GM18517 (cell line): ENCODE results near the gene IL33.

ENCODE experiments used
- ATAC-seq: cut with Tn5 transposase; IDR thresholded peaks from one replicate; pipeline ENCODE4 v1.9.1; 2021; ENCODE audit warnings: mild to moderate bottlenecking, moderate library complexity; ENCODE audit not compliant: unreplicated experiment

The IL33 gene

DNA sequence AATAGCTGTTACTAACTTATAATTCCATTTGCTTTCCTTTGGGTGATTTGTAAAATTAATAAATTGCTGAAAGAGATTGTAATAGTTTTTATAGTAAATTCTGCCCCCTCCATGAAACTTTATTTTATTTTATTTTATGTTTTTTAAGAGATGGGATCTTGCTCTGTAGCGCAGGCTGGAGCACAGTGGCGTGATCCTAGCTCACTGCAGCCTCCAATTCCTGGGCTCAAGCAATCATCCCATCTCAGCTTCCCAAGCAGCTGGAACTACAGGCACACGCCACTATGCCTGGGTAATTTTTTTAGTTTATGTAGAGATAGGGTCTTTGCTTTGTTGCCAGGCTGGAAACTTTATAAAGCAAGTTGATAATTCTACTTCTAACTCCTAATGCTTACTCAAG, 395 bp downstream of the IL33 start:
- no peak for ATAC-seq

GRCh38 chr9:6216951-6217350, 1.3 kb downstream of the IL33 start:
- no peak for ATAC-seq

- ATAC-seq, result no peak
Observed at GRCh38 chr9:6218099-6218502, 2.5 kb downstream of the IL33 start.

GRCh38 chr9:6219040-6219439, 3.4 kb downstream of the IL33 start:
- ATAC-seq, result no peak

DNA sequence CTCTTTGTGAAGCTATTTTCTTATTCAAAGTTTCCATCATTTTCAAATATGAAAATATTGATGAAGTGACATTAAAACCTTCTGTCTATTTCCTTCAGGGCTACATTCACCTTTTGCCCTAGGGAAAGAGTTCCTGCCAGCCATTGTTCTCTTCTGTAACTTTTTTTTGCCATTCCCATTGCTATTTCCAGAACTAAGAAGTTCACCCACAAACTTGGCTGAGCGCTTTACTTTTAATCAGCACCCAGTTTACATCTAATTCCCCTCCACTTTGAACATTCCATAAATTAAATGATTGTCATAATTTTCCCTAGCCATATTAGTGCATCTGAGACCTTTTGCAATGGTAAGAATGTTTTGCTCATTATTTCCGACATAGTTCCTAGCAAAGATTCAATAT, 4.4 kb downstream of the IL33 start:
- ATAC-seq, result no peak

DNA sequence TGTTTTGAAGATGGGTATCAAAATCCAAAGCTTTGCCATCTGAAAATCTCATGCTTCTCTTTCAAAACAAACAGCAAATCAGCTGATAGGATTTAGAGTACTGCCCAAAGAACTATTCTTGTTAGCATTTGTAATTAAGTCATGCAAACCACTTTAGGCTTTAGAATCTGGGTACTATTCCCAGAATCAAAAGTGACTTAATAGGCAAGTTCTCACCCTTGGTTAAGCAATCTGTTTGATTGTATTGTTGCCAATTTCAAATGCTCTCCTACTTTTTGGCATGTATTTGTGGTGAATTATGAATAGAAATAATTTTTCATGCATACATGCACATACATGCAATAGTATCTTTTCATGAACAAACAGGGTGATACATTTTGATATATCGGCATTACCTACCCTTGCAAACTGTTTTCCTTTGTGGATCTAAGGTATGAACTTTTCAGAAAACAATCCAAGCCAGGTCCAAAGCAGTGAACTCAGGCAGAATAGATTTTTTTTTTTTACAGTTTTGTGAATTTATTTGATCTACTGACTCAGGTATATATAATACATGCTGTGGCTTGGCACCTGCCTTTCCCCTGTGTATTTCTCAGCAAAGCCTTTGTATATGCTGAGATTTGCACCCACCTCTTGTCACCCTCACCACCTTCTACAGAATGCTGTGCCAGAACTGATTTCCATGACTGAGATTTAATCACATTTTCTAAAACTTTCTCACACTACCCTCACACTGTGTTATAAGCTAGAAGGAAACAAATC, 9.0 kb downstream of the IL33 start:
- ATAC-seq, result no peak

- no peak for ATAC-seq
Observed at GRCh38 chr9:6226696-6227095, 11.1 kb downstream of the IL33 start.

- no peak for ATAC-seq
Observed at GRCh38 chr9:6229186-6229585, 13.6 kb downstream of the IL33 start.

GRCh38 chr9:6229619-6230018, 14.0 kb downstream of the IL33 start:
- ATAC-seq, result no peak

DNA sequence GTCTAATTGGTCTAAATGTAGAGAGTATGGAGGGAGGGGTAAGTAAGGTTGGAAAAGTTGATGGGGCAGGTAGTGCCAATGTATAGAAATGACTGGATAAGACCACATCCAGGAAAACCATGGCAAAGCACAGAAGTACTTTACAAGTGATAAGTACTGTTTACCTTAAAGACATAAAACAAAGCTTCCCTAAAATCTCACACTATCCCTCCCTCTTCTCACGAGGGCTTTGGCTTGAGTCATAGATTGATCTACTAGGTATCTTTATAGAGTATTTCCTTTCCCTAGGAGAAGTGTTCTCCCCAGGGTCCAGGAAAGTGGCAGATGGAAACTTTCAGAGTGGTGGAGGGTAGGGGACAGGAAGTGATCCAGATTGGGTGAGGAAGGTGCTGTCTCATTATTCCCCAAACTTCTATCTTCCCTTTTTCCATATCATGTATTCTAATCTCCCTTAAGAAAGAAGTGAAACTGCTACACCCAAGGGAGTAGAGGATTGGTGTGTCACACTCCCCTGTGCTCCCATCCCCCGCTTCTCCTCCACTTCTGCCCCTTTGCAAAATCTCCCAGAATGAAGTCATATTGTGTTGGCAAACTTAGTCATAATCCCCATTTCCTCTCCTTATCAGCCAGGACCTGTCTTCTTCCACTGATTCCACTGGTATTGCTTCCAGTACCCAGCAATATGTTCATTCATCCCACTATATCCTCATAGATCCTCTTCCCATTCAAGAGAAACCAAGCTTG, 14.6 kb downstream of the IL33 start:
- no peak for ATAC-seq

- no peak for ATAC-seq
Observed at GRCh38 chr9:6232336-6232945, 16.8 kb downstream of the IL33 start.

DNA sequence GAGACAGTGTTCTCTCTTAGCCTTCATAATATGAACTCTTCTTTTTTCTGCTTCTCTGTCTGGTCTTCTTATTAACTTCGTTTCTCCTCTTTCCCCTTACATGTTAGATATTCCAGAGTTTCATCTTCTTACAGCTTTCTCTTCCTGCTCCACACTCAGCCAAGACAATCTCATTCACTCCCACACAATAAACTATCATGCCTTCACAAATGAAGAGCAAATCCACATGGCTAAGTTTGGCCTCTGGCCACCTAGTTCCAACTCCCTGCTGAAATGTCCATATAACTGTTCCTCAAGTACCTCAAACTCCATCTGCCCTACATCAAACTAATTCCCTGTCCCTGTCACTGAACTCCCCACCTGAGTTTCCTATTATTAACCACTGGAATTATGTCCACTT, 18.4 kb downstream of the IL33 start:
- no peak for ATAC-seq

DNA sequence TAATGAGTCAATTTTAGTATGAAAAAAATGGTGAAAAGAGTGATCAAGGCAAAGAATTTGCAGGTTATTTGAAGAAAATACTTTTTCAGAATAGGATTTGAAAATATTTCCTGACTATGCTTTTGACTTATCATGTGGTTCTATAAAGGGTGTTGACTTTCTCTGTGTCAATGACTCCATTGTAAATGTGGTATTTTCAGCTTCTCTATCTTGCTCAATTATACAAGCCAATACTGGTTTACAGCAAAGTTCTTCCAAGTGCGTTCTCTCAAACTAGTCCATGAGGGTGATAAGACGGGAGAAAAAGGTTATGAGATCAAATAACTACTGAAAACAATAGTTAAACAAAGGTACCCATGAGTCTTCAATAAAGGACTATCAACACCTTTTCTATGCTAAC, 21.7 kb downstream of the IL33 start:
- ATAC-seq, result no peak

DNA sequence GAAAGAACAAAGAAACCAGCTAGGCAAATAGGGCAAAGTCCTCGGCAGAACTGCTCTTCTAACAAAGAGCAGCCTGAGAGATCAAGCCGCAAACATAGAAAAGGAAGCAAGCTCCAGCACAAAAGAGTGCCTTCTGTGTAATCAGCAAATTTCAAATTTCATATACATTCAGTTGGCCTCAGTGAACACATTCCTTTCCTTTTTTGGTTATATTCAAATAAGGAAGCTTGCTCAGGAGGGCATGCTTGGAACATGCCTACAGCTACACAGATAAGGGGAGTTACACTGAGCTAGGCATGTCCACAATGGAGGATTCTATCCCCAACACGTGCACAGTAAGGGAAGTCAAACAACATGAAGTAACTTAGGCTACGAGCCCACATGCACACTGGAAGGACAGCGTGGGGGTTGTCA, 23.4 kb downstream of the IL33 start:
- no peak for ATAC-seq

DNA sequence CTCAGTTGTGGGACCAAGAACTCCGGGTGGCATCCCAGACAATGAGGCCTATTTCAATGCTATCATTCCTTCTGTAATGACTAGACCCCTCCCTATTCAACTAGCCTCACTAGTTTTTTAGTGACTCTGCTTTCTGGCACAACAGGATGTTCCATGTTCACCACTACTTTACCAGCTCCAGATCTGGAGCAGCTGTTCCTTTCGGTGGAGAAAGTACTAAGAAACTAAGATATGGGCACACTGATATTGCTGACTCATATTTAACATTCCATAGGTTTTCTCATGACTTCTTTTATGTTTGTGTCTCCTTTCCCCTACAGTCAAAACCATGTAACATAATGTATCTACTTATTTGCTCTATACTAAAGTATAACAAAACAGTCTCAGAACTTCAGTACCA, 24.1 kb downstream of the IL33 start:
- no peak for ATAC-seq

DNA sequence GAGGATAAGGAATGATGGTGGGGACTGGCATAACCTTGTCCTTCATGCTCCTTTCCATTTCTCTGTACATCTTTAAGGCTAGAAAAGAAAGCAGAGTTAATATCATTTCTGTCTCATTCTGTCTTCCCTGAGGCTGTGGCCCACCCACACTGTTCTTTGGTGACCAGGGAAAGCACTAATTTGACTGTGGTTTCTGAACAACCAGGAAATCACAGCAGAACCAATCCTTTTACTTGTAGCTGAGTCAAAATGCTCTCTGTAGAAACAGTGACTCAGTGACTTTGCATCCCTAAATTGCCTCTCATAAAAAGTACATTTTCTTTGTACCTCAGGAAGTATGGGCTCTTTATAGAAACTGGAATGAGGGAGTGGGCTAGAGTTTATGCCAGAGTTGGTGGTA, 28.1 kb downstream of the IL33 start:
- peak; percentile 90 for ATAC-seq

DNA sequence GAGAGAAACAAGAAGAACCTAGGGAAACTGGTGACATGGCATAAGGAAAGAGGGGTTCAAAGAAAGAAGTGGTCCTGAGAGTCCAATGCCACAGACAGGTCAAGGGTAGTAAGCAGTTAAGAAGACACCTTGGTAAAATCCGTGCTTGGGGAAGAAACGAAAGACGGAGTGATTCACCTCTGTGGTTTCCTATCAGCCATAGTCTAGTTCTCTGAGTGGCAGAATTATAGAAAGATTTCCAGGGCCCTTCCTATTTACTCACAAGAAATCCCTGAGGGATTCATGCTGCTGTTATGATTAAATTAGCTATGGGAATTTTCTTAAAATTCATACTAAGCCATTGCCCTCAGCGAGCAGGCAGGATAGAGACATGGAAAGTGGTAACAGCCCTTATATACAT, 31.7 kb downstream of the IL33 start:
- no peak for ATAC-seq

DNA sequence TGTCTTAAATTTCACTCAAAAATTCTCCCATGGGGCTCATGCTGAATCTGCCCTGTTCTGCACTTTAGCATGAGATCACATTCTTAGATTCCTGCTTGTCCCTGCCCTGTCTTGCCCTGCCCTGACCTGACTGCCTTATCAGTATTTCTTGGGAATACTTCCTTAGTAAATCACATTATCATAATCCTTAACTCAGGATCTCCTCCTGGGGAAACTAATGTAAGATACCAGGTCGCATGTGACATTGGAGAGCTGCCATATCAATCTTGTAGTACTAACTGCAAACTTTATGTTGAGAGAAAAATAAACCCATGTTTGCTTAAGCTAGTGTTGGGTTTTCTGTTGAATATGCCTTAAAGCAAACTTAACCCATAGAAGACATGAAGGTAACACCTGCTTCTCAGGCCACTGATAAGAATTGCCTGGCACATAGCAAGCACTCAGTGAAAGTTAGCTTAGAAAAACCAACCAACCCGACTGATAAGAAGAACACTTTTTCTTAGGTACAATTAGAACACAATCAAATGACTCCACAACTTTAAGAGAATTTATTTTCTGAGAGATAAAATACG, 53.3 kb downstream of the IL33 start:
- ATAC-seq, result no peak

GRCh38 chr9:6270896-6271295, 55.3 kb downstream of the IL33 start:
- no peak for ATAC-seq

DNA sequence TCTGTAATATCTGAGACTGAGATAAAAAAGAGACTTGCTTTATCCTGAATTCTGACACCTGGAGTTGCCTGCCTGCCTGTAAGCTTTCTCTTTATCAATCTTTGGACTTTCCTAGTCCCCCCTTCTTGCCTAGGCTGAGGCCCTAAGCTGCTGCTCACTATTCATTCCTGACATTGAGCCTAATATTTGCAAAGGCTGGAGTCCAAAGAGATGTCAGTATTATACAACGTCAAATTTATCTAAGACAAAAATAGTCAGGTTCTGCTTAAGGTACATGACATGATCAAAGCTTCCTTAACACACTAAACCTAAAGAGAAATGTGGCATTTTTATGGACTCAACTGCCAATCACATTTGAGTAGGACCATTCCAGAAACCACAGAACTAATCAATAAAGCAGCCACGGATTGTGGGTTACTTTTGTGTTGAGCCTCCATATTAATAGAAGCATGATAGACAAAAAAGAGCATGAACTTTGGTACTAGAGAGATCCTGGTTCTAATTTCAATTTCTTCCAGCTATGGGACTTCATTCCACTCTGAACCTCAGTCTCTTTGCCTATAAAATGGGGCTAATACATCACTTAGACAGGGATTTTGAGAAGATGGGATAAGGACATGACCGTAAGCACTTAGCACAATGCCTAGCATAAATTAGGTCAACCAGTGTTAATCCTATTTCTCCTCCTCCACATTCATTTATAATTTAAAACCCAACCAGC, 56.1 kb downstream of the IL33 start:
- no peak for ATAC-seq

- no peak for ATAC-seq
Observed at GRCh38 chr9:6272229-6272598, 56.6 kb downstream of the IL33 start.
